Muscle of arm (tissue), 12 donors: ENCODE data around the gene CHRNG. TPM values are rescaled to one million over a fixed set of nuclear protein-coding genes. Genes with fewer than 3 reads are reported as not detected.

Experiments
- DNase-seq: peaks from one replicate; pipeline ENCODE4 v3.0.0-alpha.2; 2013
- polyA plus RNA-seq, 12 donors: library from polyadenylated mRNA; unstranded; fragments of 120-200 nt; gene quantifications; one replicate each; pipeline ENCODE4 v1.2.1, GENCODE V29; 2013; ENCODE audit not compliant: insufficient read length in 12 of 12

CHRNG gene
- polyA plus RNA-seq, 12 donors: 54.4 to 516 (median 119) TPM

DNA sequence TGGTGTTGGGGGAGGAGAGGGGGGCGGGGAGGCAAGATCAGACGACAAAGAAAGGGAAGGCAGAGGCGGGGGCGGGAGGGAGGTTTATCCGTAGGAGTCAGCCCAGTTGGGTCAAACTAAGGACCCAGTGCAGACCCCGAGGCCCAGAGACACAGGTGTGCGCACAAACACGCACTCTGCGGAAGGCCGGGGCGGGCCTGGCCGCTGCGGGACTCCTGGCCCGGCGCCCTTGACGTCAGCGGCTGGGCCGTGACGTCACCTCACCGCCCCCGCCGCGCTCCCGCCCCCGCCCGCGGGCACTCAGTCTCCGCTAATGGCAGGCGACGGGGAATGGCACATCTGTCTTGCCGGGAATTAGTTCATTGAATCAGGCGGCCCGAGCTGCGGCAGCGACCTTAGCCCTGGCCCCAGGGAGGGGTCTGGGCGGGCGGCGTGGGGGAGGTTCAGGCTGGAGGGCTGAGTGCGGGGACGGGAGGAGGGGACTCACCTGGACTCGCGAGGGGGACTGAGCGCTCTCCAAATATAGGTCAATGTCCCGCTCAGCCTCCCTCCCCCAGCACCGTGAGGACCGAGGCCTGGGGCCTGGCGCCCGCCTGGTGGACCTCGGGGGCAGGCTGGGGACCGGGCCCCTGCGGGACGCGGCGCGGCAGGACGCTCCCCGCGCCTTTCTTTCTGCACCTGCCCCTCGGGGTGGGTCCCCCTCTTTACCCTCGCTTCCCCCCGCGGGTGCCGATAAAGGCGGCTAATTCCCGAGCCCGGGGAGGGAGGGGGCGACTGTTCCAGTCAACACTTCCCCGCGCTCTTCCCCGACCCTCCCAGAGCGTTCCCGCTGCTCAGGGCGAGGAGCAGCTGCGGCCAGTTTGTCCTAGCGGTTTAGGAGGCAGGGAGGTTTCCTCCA lies 36.3 kb upstream of the CHRNG start:
- no peak for DNase-seq

GRCh38 chr2:232503809-232504323 lies 35.6 kb upstream of the CHRNG start:
- DNase-seq: no peak

DNA sequence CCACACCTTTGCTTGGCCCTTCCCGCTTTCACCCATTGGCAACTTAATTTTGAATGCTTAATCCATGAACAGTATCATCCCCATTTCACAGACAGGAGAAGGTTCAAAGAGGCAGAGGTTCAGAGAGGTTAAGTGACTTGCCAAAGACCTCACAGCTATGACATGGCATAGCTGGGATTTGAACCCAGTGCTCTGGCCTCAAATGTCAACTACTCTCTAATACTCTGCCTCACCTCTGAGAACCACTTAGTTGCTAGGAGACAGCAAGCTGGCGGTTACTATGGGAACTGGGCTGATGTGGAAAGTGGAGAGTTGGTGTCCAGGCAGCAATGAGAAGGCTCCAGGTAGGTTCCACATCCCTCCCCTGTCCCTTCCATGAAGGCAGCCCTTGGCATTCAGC lies 35.1 kb upstream of the CHRNG start:
- DNase-seq: no peak

GRCh38 chr2:232505856-232506255 lies 33.6 kb upstream of the CHRNG start:
- DNase-seq: no peak

- DNase-seq: no peak
Measured at GRCh38 chr2:232506709-232507108, 32.8 kb upstream of the CHRNG start.

- no peak for DNase-seq
Measured at GRCh38 chr2:232508251-232508650, 31.2 kb upstream of the CHRNG start.

- no peak for DNase-seq
Measured at GRCh38 chr2:232511336-232511890, 28.1 kb upstream of the CHRNG start.

GRCh38 chr2:232512602-232513001 lies 26.9 kb upstream of the CHRNG start:
- no peak for DNase-seq

DNA sequence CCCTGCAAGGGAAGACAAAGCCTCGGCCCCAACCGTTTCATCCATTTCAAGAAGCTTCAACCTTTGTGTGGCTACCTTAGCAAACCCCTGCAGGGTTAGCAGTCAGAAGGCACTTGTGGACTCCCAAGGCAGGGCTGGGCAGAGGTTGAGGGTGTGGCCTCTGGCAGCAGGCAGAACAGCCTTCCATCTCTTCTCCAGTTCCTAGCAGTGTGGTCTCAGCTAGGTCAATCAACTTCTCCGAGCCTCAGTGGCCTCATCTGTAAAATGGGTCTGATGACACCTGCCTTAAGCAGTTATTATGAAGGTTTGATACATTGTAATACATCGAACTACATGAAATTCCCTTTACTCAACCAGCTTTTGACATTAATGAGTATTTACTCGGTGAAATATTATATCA lies 26.1 kb upstream of the CHRNG start:
- no peak for DNase-seq

- DNase-seq: no peak
Measured at GRCh38 chr2:232515639-232516038, 23.9 kb upstream of the CHRNG start.

DNA sequence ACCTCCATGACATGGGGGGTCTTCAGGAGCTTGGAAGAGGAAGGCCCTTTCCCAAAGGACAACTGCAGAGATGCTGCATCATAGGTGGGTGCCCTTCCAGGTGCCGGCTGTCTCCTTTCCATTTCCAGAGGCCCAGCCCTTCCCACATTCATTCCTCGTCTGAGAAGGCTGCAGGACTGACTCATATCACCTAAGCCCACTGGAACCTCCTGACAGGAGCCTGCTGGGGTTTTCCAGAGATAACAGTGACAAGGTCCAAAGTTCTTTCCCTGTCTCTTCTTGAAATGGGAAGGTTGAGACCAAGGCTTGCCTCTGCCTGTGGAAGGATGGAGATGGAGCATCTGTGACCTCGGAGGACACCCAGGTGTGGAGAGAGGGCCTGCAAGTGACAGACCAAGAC lies 22.9 kb upstream of the CHRNG start:
- no peak for DNase-seq

DNA sequence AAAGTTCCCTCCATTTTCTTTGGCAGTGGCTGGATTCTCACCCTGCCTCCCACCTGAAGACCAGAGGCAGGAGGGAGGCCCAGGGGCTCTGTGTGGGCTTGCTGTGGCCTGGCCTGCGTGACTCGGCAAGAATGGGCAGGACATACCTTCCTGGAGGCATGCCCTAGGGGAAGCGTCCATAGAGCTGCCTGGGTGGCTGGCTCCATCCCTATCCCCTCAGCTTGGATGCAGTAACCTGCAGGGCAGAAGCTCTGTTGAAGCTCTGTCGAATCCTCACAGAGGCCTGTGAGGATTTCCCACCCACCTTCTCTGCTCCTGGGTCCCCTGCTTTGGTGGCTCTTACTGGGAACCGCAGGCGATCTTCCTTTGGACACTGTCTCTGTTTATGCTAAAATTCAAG lies 20.6 kb upstream of the CHRNG start:
- no peak for DNase-seq

DNA sequence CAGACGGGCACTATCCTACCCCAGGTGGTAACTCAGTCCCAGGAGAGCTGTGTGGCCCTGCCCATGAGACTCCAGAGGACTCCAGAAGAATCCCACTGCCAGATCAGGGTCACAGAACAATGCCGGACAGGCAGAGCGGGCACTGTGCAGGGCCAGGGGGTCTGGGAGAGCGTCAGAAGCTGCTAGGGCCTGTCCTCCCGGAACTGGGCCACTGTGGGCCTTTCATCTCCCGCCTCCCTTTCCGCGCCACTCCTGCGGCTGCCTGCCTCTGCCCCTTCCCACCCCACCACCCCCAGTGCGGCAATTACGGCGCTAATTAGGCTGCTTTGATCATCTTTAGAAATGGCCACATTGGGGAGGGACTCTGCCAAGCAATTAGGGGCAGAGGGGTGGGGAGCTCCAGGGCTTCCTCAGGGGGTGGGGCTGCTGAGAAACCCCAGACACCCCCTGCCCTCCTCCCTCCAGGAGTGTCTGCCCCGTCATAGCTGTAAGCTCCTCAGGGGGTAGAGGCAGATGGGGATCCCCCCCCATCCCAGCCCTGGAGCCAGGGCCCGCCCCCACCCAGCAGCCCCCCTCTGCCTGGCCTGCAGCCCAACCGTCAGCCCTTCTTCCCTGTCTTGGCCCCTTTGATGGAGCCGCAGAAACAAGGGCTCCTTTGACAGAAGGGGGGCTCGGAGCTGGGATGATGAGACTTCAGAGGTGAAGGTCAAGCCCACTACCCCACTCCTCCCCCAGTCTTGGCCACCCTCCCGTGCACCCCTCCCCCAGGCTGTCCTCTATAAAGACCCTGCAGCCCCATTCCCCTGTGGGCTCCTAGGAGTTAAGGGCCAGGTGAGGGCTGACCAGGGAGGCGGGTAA lies 19.7 kb upstream of the CHRNG start, which contains the start of gene PRSS56:
Gene PRSS56 (plus strand): TSS at position 808 of the 858 bp plus-strand sequence. CDS start 211 bp downstream, outside the sequence.
- no peak for DNase-seq

GRCh38 chr2:232520489-232520888 lies 19.0 kb upstream of the CHRNG start:
- DNase-seq: no peak

DNA sequence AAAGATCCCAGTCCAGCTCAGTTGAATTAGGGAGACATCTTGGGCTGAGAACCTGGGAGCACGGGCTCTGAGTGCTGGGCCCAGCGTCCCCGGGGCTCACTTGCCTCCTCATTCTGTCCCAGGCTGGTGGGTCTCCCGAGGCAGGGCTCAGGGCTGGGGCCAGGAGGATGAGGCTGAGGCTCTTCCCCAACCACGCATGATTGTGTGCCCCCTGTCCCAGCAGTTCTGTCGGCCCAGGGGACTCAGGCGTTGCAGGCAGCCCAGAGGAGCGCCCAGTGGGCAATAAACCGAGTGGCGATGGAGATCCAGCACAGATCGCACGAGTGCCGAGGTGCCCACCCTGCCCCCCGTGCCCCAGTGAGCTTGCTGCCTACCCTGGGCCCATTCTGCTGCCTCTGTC lies 18.4 kb upstream of the CHRNG start:
- DNase-seq: no peak

GRCh38 chr2:232521959-232522622 lies 17.4 kb upstream of the CHRNG start:
- DNase-seq: no peak

- no peak for DNase-seq
Measured at GRCh38 chr2:232522623-232523401, 16.7 kb upstream of the CHRNG start.

- DNase-seq: no peak
Measured at GRCh38 chr2:232523402-232523681, 16.1 kb upstream of the CHRNG start.

DNA sequence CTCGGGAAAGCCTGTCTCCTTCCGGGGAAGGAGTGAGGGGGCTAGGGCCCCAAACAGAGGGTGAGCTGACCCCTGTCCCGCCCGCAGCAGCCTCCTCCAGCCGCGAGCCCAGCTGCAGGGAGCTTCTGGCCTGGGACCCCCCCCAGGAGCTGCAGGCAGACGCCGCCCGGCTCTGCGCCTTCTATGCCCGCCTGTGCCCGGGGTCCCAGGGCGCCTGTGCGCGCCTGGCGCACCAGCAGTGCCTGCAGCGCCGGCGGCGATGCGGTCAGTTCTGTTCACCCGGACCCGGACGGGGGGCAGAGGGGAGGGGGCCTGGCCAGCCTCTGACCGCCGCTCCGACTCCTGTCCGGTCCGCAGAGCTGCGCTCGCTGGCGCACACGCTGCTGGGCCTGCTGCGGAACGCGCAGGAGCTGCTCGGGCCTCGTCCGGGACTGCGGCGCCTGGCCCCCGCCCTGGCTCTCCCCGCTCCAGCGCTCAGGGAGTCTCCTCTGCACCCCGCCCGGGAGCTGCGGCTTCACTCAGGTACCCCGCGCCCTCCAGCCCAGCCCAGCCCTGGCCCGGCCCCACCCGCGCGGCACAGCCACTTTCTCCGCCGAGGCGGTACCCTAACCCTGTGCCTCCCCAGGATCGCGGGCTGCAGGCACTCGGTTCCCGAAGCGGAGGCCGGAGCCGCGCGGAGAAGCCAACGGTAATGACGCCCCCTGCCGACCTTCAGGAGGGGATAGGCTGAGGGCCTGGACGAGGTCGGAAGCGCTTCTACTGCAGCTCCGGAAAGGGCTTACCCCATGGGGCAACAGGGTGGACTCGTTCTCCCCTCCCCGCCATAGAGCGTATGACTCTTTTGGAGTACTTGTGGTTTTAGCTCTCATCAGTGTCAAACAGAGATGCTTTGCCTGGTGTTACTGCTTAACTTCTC lies 15.6 kb upstream of the CHRNG start:
- no peak for DNase-seq

- no peak for DNase-seq
Measured at GRCh38 chr2:232524771-232525170, 14.7 kb upstream of the CHRNG start.
